HepG2 (cell line): ENCODE data around the gene ZBTB22. TPM values are rescaled to one million over a fixed set of nuclear protein-coding genes. Genes with fewer than 3 reads are reported as not detected.

Experiments
- EED ChIP-seq: sonication (generic); formaldehyde crosslinking; IDR thresholded peaks from 2 replicates; pipeline ENCODE4 v1.5.0; 2020; ENCODE audit warnings: mild to moderate bottlenecking, missing genetic modification reagents
- HMGA1 ChIP-seq: sonication (generic); formaldehyde crosslinking; conservative IDR thresholded peaks from 2 replicates; pipeline ENCODE4 v1.4.0; 2020; ENCODE audit warnings: missing genetic modification reagents
- KLF12 ChIP-seq: sonication (generic); formaldehyde crosslinking; IDR thresholded peaks from 2 replicates; pipeline ENCODE4 v1.4.0; 2020; ENCODE audit warnings: missing genetic modification reagents, borderline replicate concordance
- KLF16 ChIP-seq, 2 experiments: sonication (generic) in 1 of 2; formaldehyde crosslinking in 1 of 2; IDR thresholded peaks; 2 replicates each; pipeline versions ENCODE4 v1.6.1 to v1.8.0; 2016 to 2023; ENCODE audit warnings: missing genetic modification reagents in 2 of 2, missing compliant biosample characterization in 1 of 2
- KMT2B ChIP-seq: IDR thresholded peaks from 2 replicates; pipeline ENCODE4 v1.6.1; 2016; ENCODE audit warnings: missing genetic modification reagents, missing compliant biosample characterization
- NFKB2 ChIP-seq: sonication (generic); formaldehyde crosslinking; IDR thresholded peaks from 2 replicates; pipeline ENCODE4 v1.4.0; 2020; ENCODE audit warnings: missing genetic modification reagents, borderline replicate concordance
- NRL ChIP-seq: sonication (generic); formaldehyde crosslinking; IDR thresholded peaks from 2 replicates; pipeline ENCODE4 v1.5.0; 2020; ENCODE audit warnings: missing genetic modification reagents, mild to moderate bottlenecking, moderate library complexity, borderline replicate concordance
- RBFOX2 ChIP-seq: fragments of 200-400 bp; formaldehyde crosslinking; IDR thresholded peaks from 2 replicates; pipeline ENCODE4 v1.6.1; 2017; ENCODE audit warnings: low read depth, mild to moderate bottlenecking, low read length
- RFX1 ChIP-seq: fragments of 450-650 bp; IDR thresholded peaks from 2 replicates; pipeline ENCODE4 v1.6.1; 2017
- SALL2 ChIP-seq: sonication (generic); formaldehyde crosslinking; IDR thresholded peaks from 2 replicates; pipeline ENCODE4 v1.8.1; 2023; ENCODE audit warnings: mild to moderate bottlenecking, missing genetic modification reagents, inconsistent platforms
- TCF12 ChIP-seq, 2 experiments: fragments of 450-650 bp in 1 of 2; sonication (generic) in 1 of 2; formaldehyde crosslinking in 1 of 2; IDR thresholded peaks; 2 replicates each; pipeline versions ENCODE4 v1.6.1 to v1.8.0; 2017 to 2022; ENCODE audit warnings: antibody characterized with exemption in 1 of 2, mild to moderate bottlenecking in 1 of 2, missing genetic modification reagents in 1 of 2, moderate library complexity in 1 of 2
- ZBTB10 ChIP-seq: sonication (generic); formaldehyde crosslinking; IDR thresholded peaks from 2 replicates; pipeline ENCODE4 v1.4.0; 2020; ENCODE audit warnings: missing genetic modification reagents, borderline replicate concordance
- ZBTB38 ChIP-seq: sonication (generic); formaldehyde crosslinking; IDR thresholded peaks from 2 replicates; pipeline ENCODE4 v1.5.1; 2020; ENCODE audit warnings: mild to moderate bottlenecking, missing genetic modification reagents
- ZNF740 ChIP-seq: sonication (generic); formaldehyde crosslinking; IDR thresholded peaks from 2 replicates; pipeline ENCODE4 v1.4.0; 2020; ENCODE audit warnings: missing genetic modification reagents
- ZNF775 ChIP-seq: sonication (generic); formaldehyde crosslinking; IDR thresholded peaks from 2 replicates; pipeline ENCODE4 v1.4.0; 2020; ENCODE audit warnings: missing genetic modification reagents, mild to moderate bottlenecking, moderate library complexity, borderline replicate concordance
- ZNF816 ChIP-seq: sonication (generic); formaldehyde crosslinking; IDR thresholded peaks from 2 replicates; pipeline ENCODE4 v1.8.0; 2022; ENCODE audit warnings: missing genetic modification reagents, mild to moderate bottlenecking, borderline replicate concordance
- polyA plus RNA-seq, 8 experiments: library from polyadenylated mRNA; depleted of rRNA in 3 of 8; stranded (reverse) in 7 of 8; unstranded in 1 of 8; fragments of >200 nt; fragmentation: Illumina TruSeq in 4 of 8; extraction: Trizol in 4 of 8; gene quantifications; 2 replicates each; pipeline versions ENCODE4 v1.2.1 to v1.2.3, GENCODE V29; 2011 to 2016; ENCODE audit warnings: low read depth in 4 of 8, missing spikeins in 1 of 8, mixed read lengths in 1 of 8; ENCODE audit not compliant: insufficient read depth in 1 of 8
- total RNA-seq, 5 experiments: library from RNA; depleted of rRNA; stranded (reverse); fragments of >200 nt; fragmentation: Illumina TruSeq; extraction: Trizol; gene quantifications; 2 replicates each; pipeline ENCODE4 v1.2.3, GENCODE V29; 2016; ENCODE audit warnings: low read depth in 1 of 5
- TF ChIP-seq, protein P1 (sequence below): sonication (generic); formaldehyde crosslinking; IDR thresholded peaks from 2 replicates; pipeline ENCODE4 v1.5.0; 2020; ENCODE audit warnings: missing genetic modification reagents, mild to moderate bottlenecking, borderline replicate concordance
- TF ChIP-seq, protein P2 (sequence below): sonication (generic); formaldehyde crosslinking; conservative IDR thresholded peaks from 2 replicates; pipeline ENCODE4 v1.4.0; 2020; ENCODE audit warnings: missing genetic modification reagents
- TF ChIP-seq, protein P3 (sequence below): sonication (generic); formaldehyde crosslinking; IDR thresholded peaks from 2 replicates; pipeline ENCODE4 v1.5.1; 2020; ENCODE audit warnings: missing genetic modification reagents, mild to moderate bottlenecking, borderline replicate concordance

Gene ZBTB22
- total and polyA plus RNA-seq, 2 of the 13 experiments (the other 11 are each of a cell fraction or from before 2014, with no cell fraction given): 8.0 to 10.6 TPM

DNA sequence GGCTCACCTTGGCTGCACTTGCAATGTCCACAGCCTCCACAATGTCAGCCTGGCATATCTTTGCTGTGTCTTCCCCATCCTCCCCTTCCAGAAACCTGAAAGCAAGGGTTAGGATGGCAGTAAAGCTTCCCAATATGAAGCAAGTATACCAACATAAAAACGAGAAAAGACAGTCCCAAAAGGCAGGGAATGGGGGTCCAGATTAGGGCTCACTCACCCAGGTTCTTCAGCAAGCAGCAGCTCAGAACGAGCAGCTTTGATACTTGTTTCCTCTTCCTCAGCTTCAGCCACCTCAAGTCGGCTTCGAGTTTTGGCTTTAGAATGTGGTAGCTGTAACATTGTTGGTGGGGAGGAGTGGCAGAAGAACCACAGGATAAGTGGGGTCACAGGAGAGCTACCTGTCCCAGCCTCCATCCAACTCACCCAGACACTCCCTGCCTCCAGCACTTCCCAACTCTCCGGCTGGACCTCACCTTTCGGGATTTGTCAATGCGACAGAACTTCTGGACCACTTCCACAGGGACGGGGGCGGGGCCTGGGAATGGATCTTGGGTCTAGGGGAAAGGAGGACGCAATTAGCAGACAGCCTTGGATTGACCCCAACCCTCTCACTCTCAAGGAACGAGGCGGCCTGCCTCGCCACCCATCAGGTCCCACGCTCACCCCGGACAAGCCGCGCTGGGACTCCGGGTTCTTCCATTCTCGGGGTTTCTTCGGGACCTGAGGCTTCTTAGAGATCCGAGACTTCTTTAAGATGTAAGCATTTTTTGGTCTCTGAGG lies 29.2 kb downstream of the ZBTB22 start (continued):
- TF ChIP-seq, protein P1, sequence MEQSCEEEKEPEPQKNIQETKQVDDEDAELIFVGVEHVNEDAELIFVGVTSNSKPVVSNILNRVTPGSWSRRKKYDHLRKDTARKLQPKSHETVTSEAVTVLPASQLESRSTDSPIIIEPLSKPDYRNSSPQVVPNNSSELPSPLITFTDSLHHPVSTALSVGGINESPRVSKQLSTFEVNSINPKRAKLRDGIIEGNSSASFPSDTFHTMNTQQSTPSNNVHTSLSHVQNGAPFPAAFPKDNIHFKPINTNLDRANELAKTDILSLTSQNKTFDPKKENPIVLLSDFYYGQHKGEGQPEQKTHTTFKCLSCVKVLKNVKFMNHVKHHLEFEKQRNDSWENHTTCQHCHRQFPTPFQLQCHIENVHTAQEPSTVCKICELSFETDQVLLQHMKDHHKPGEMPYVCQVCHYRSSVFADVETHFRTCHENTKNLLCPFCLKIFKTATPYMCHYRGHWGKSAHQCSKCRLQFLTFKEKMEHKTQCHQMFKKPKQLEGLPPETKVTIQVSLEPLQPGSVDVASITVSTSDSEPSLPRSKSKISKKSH (CRISPR knock-in tag): 0 out of 2 replicates have a peak, but pooled peaks have one; percentile 17
- TF ChIP-seq RBFOX2: 0 out of 2 replicates have a peak, but pooled peaks have one; percentile 33
- TF ChIP-seq NRL (CRISPR knock-in tag): peak; percentile 17; the same call in 1 of the 2 replicates
- no peak for TF ChIP-seq ZNF816 (CRISPR knock-in tag)
- TF ChIP-seq KLF12: no peak
- no peak for TF ChIP-seq ZNF740 (CRISPR knock-in tag)
- TF ChIP-seq HMGA1 (CRISPR knock-in tag): no peak
- 0 out of 2 replicates have a peak, but pooled peaks have one; percentile 11 for TF ChIP-seq ZBTB38 (CRISPR knock-in tag)
- TF ChIP-seq, protein P2, sequence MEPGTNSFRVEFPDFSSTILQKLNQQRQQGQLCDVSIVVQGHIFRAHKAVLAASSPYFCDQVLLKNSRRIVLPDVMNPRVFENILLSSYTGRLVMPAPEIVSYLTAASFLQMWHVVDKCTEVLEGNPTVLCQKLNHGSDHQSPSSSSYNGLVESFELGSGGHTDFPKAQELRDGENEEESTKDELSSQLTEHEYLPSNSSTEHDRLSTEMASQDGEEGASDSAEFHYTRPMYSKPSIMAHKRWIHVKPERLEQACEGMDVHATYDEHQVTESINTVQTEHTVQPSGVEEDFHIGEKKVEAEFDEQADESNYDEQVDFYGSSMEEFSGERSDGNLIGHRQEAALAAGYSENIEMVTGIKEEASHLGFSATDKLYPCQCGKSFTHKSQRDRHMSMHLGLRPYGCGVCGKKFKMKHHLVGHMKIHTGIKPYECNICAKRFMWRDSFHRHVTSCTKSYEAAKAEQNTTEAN: no peak
- TF ChIP-seq ZNF775 (CRISPR knock-in tag): no peak
- no peak for TF ChIP-seq ZBTB10 (CRISPR knock-in tag)
- no peak; the same call in 1 of the 2 replicates for TF ChIP-seq KMT2B (CRISPR knock-in tag)
- TF ChIP-seq NFKB2 (CRISPR knock-in tag): peak; percentile 39; the same call in 1 of the 2 replicates
- TF ChIP-seq EED: 0 out of 2 replicates have a peak, but pooled peaks have one; percentile 48
- TF ChIP-seq KLF16 (CRISPR knock-in tag; IDR thresholded peaks at IDR 0.05): peak in 1 of 2 experiments; percentile 13; a peak in 1 of 4 replicates
- TF ChIP-seq TCF12 (IDR thresholded peaks at IDR 0.05): no peak
- no peak for TF ChIP-seq TCF12 (CRISPR knock-in tag; IDR thresholded peaks at IDR 0.05)
- TF ChIP-seq RFX1: no peak
- TF ChIP-seq SALL2: no peak
- TF ChIP-seq, protein P3, sequence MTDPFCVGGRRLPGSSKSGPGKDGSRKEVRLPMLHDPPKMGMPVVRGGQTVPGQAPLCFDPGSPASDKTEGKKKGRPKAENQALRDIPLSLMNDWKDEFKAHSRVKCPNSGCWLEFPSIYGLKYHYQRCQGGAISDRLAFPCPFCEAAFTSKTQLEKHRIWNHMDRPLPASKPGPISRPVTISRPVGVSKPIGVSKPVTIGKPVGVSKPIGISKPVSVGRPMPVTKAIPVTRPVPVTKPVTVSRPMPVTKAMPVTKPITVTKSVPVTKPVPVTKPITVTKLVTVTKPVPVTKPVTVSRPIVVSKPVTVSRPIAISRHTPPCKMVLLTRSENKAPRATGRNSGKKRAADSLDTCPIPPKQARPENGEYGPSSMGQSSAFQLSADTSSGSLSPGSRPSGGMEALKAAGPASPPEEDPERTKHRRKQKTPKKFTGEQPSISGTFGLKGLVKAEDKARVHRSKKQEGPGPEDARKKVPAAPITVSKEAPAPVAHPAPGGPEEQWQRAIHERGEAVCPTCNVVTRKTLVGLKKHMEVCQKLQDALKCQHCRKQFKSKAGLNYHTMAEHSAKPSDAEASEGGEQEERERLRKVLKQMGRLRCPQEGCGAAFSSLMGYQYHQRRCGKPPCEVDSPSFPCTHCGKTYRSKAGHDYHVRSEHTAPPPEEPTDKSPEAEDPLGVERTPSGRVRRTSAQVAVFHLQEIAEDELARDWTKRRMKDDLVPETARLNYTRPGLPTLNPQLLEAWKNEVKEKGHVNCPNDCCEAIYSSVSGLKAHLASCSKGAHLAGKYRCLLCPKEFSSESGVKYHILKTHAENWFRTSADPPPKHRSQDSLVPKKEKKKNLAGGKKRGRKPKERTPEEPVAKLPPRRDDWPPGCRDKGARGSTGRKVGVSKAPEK (CRISPR knock-in tag): no peak
